ENCODE data around the gene CNNM2.
"Not testable (repeated sequence)": the region's sequence is repeated elsewhere in the genome, so short reads cannot be mapped to it uniquely, and the experiment has no call there.

CNNM2 gene

DNA sequence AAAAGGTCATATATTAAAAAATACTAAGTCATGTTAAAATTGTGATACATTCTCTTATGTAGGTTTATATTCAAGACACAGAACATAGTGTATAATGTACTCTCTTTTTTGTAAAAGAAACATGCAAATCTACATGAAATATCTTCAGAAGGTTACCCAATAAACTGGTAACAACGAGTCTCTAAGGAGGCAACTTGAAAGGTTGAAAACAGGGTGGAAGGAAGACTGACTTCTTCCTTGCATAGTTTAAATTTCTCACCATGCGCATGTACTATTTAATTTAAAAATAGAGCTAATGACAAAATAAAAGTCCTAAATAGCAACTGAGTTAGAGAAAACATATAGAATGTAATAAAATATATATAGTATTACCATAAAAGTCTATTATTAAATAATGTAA, 142.5 kb downstream of the CNNM2 start:
- FAIRE-seq (no peak), DNase-seq (ENCODE audit: insufficient read length, low spot score) (no peak)
- TF ChIP-seq, protein P1, sequence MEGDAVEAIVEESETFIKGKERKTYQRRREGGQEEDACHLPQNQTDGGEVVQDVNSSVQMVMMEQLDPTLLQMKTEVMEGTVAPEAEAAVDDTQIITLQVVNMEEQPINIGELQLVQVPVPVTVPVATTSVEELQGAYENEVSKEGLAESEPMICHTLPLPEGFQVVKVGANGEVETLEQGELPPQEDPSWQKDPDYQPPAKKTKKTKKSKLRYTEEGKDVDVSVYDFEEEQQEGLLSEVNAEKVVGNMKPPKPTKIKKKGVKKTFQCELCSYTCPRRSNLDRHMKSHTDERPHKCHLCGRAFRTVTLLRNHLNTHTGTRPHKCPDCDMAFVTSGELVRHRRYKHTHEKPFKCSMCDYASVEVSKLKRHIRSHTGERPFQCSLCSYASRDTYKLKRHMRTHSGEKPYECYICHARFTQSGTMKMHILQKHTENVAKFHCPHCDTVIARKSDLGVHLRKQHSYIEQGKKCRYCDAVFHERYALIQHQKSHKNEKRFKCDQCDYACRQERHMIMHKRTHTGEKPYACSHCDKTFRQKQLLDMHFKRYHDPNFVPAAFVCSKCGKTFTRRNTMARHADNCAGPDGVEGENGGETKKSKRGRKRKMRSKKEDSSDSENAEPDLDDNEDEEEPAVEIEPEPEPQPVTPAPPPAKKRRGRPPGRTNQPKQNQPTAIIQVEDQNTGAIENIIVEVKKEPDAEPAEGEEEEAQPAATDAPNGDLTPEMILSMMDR (IDR thresholded peaks at IDR 0.05; ENCODE audit: insufficient read depth, missing control alignments) = no peak

DNA sequence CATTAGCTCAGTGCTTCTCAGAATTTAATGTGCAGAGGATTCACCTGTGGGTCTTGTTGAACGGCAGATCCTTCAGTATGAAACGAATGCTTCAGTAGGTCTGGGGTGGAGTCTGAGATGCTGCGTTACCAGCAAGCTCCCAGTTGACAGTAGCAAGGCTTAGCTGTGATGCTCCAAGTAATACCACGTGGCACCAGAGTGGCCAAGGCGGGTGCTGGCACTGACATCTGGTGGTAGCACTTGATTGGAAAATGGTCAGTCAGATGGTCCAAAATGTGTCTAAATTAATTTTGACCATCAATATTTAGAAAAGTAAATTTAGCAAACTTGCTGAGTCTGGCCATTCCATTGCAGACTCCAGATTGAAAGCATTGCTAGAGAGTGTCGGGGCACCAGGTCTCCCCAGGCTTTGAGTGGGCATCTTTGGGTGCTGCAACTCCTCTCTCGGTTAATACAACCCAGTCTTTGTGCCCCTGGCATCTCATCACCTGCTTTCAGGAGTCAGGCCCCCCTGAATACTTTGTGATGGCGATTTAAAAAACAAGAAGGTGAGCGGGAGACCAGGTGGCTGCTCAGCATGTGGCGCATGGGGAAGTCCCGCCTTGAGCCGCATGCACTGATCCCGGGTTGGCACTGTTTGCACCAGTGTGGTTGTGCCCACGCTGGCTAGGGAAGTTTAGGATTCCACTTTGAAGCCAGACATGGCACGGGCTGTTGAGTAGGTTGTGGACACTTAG, 144.9 kb downstream of the CNNM2 start:
- FAIRE-seq (no peak), DNase-seq (ENCODE audit: insufficient read length, low spot score) (no peak)
- TF ChIP-seq, protein P1 (IDR thresholded peaks at IDR 0.05; ENCODE audit: insufficient read depth, missing control alignments) = peak; percentile 1

DNA sequence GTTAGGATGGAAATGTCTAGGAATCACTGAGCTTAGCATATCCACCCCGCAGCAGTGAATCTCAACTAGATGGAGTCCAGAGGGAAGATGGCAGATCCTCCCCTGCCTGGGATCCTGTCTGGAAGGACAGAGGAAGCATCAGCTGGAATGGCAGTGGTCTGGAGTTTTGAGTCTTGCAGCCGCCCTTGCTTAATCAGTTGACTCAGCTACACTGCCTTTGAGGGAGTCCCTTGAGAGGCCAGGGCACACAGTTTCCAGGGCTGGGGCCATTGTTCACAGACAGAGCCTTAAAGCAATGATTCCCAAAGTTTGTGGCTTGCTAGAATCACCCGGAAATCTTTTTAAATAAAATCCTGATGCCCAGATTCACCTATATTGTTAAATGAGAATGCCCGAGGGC, 146.9 kb downstream of the CNNM2 start:
- DNase-seq (ENCODE audit: insufficient read length, low spot score) (no peak), FAIRE-seq (no peak)
- TF ChIP-seq, protein P1 (IDR thresholded peaks at IDR 0.05; ENCODE audit: insufficient read depth, missing control alignments) = no peak

DNA sequence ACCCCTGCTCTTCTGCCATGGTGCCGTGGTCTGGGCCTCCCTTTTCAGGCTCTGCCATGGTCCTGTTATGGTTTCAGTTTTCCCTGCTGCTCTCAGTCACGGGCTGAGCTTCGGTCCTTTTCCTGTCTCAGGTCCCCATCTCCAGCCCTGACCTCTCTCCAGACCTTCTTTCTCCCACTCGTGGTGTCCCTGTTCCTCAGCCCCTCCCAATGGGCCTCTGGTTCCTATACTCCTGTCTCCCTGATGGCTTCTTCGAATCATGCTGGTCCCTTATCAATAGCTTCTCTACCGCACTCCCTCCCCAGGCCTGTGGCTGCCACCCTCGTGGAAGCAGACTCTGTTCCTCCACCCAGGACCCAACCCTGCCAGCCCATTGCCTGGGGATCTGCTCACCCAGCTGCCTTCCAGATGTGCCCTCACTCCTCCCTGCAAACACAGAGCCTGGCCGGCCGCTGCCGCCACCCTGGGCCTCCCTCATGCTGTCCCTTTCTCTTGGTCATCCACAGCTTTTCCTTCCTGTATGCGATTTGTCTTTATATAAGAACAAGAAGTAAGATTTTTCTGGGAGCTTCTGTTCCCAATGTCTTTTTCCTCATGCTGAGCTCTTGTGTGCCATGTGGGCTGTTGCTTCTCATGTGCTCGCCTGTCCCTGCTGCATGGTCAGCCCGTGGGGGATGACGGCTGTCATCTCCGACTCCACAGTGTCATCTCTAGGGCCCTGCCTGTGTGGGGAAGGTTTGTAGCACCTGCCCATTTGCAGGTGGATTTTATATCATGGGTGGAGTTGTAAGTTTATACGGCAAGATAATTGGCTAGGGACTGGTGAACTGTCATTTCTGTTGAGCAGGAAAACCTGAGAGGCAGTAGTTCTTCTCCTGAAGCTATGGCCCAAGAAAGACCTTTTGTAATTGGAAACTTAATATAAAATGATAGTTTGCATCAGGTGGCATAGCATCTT, 148.3 kb downstream of the CNNM2 start:
- FAIRE-seq (no peak), DNase-seq (ENCODE audit: insufficient read length, low spot score) (no peak)
- TF ChIP-seq, protein P1 (IDR thresholded peaks at IDR 0.05; ENCODE audit: insufficient read depth, missing control alignments) = no peak

DNA sequence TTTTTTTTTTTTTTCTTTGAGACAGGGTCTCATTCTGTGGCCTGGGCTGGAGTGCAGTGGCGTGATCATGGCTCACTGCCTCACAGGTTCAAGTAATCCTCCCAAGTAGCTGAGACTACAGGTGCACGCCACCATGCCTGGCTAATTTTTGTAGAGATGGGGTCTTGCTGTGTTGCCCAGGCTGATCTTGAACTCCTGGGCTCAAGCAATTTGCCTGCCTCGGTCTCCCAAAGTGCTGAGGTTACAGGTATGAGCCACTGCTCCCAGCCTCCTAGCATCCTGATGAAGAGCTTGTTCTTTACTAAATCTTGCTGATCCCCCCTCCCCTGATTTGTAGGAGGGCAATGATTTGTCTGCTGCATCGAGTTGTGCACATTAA, 149.0 kb downstream of the CNNM2 start:
- not testable (repeated sequence) for DNase-seq (ENCODE audit: insufficient read length, low spot score); FAIRE-seq

DNA sequence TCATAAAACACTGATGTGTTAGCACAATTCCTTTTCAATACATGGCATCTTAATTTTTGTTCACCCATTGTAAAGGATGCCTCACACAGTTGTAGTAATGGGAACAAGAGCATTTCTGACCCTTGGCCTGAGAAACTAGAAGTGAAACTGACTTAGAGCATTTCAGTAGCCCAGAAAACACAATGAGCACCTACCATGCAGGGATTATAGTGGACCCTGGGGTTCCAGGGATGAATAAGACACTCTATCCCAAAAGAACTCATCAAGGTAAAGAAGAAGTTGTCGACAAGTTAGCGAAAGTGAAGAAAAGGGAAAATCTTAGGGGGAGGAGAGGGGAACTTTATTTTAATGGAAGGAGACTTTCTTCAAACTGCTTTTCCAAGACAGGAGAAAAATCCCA, 149.4 kb downstream of the CNNM2 start:
- FAIRE-seq (no peak), DNase-seq (ENCODE audit: insufficient read length, low spot score) (no peak)
- TF ChIP-seq, protein P1 (IDR thresholded peaks at IDR 0.05; ENCODE audit: insufficient read depth, missing control alignments) = no peak

DNA sequence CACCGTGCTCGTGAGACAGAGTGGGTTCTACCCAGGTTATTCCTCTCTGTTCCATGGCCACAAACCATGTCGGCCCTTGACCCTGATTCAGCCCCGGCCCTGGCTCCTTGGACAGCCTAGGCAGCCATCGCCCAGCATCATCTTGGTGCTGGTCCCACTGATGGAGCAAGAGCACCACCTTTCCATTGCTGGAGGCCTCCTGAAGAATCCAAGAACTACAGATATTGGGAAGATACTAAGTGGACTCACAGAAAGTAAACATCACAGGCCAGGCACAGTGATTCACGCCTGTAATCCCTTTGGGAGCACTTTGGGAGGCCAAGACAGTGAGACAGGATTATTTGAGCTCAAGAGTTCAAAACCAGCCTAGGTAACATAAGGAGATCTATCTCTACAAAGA, 149.9 kb downstream of the CNNM2 start:
- TF ChIP-seq, protein P1 (IDR thresholded peaks at IDR 0.05; ENCODE audit: insufficient read depth, missing control alignments) = no peak
- DNase-seq (ENCODE audit: insufficient read length, low spot score) (no peak), FAIRE-seq (no peak)
